ENCODE measurements around the gene PAIP1.
A peak's percentile ranks its signal among the peaks of the same experiment; 100 is the strongest.
"Not testable (repeated sequence)": the region's sequence is repeated elsewhere in the genome, so short reads cannot be mapped to it uniquely, and the experiment has no call there.

PAIP1 gene

DNA sequence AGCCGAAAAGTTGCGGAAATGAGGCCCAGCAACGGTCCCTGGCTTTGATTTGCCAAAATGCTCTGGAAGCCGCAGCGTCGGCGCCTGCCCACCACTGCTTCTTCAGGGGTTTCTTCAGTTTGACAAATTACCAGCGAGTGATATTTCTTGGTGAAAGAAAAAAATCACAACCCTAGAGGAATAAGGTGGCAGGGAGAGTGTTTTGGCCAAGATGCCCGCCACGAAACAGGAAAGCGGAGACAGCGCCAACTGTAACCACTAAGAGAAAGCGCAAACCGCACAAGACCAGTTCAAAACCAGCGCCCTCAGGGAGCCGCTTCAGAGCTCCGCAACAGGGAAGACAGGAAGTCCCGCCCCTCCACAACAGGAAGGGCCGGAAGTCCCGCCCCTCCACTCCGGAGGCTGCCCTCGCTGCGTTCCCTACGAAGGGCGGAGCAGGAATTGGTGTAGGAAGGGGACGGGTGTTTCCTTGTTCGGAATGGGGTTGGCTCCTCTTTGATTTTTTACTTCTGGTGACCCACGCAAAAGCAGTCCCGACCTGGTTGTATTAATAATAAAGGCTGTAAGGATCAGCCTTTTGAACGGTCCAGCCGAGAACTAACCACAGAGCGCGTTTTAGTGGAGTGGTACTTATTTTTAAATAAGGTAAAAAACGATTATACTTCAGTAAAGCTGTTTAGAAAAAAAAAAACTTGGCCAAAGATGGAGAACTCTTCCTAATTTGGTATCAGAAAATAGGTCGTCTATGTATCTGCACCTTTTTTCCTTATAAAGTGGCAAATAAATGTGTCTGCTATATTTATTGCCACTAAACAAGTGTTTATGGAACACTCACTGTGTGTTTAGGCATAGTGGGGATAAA is 41.8 kb downstream of the PAIP1 start, which contains the start of gene C5orf34:
C5orf34 (minus strand) TSS at position 333 of the 862 bp plus-strand sequence. CDS start 5,809 bp downstream, outside the sequence.
- peak; percentile 95 for DNase-seq (ENCODE audit: low read depth)

DNA sequence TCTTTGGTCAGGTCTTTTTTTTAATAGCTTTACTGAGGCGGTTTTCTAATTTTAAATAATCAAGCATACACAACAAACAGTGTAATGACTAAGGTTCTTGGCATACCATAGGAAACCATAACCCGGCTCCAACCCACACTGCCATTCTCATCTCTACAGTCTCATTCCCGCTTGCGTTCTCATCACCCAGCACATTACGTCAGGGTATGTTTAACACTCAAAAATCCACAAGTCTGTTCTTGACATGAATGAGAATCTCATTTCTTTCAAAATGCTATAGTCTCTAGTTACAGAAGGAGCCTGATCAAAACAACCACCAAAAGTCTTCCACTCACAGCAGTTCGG is 42.4 kb downstream of the PAIP1 start:
- peak; percentile 68 for DNase-seq (ENCODE audit: low read depth)

DNA sequence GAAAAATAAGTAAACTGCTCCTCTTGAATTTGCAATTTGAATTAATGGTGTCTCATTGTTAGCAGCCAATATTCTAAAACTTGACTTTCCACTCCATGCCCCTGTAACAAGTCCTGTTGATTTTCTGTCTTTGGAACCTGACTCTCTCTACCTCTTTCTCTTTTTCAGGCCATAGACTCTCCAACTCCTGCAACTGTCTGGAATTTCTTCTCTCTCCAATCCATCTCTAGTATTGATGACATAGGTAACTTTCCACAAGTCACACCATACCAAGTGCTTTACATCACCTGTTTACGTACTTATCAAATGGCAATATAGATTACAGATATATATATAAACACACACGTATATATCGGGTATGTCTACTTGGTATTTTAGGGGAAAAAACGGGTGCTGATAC is 42.9 kb downstream of the PAIP1 start:
- DNase-seq (ENCODE audit: low read depth), result no peak

DNA sequence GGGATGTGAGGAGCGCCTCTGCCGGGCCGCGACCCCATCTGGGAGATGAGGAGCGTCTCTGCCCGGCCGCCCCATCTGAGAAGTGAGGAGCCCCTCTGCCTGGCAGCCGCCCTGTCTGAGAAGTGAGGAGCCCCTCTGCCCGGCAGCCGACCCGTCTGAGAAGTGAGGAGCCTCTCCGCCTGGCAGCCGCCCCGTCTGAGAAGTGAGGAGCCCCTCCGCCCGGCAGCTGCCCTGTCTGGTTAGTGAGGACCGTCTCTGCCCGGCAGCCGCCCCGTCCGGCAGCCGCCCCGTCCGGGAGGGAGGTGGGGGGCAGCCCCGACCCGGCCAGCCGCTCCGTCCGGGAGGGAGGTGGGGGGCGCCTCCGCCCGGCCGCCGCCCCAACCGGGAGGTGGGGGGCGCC is 45.8 kb downstream of the PAIP1 start:
- not testable (repeated sequence) for DNase-seq (ENCODE audit: low read depth)

DNA sequence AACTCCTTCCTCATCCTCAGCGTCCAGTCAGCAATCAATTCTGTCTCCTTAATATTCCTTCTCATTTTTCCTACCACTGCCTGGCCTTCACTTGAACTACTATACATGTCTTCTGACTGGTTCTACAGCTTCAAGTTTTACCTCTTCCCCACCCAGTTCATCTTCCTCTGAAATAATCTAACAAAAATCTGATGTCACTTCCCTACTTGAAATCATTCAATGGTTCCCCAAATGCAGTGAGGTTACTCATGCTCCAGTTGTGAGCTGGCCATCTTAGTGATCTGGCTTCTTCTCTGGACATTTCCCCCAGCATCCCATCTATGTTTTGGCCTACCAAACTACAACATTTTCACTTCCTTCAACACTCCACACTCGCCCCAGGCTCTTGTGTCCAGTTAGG is 58.3 kb downstream of the PAIP1 start:
- no peak for DNase-seq (ENCODE audit: low read depth)

DNA sequence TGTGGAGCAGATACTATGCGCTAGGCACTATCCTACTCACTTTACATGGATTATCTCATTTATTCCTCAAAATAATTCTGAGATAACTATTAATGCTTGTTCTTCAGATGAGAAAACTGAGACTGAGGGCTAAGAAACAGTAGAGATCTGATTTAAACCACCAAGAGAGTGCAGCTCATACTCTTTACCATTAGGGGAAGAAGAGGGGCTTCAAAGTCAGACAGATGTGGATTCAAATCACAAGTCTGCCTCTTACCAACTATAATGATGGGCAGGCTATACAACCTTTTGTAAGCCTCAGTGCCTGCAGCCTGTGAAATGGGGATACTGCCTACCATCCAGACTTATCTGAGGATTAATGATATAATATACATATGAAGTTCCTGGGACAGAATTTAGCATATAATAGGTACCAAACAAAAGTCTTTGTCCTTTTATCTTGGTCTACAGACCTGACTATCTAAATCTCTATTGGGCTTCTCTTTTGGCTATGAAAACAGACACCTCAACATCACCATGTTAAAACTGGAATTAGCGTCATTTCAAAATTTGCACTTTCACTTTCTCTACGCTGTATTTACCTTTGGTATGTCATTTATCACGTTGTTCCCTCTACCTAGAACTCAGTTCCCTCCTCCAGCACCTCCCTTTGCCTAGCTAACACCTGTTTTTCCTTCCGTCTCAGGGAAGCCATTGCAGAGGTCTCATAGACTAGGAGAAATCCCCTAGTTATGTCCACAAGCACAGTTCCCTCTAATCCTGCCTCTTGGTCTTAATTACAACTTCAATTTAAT is 59.4 kb downstream of the PAIP1 start:
- DNase-seq (ENCODE audit: low read depth), result no peak

DNA sequence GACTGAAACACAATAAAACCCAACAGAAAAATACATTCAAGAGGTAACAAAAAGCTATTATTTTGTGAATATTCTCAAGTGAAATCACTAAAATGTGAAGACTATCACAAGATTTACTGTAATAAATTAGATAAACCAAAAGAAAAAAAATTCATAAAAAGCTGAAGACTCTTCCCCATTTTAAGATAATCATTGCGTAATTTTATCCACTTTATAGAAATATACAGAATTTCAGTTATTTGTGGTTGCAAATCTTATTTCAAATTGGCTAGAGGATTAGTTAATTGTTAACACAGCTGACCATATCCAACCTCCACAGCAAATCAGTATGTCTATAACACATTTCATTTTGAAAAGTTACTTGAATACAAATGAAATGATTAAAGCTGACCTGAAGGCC is 65.6 kb downstream of the PAIP1 start:
- no peak for DNase-seq (ENCODE audit: low read depth)

DNA sequence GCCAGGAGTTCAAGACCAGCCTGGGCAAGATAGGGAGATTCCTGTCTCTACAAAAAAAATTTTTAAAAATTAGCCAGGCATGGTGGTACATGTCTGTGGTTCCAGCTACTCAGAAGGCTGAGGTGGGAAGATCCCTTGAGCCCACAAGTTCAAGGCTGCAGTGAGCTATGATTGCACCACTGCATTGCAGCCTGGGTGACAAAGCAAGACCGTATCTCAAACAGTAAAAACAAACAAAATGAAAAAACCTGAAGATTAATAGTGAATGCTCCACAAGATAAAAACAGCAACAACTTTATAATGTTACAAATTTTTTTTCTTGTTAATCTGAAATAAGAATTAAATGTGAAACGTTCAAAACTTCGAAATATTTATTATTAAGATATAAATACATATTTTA is 70.5 kb downstream of the PAIP1 start:
- no peak for DNase-seq (ENCODE audit: low read depth)

DNA sequence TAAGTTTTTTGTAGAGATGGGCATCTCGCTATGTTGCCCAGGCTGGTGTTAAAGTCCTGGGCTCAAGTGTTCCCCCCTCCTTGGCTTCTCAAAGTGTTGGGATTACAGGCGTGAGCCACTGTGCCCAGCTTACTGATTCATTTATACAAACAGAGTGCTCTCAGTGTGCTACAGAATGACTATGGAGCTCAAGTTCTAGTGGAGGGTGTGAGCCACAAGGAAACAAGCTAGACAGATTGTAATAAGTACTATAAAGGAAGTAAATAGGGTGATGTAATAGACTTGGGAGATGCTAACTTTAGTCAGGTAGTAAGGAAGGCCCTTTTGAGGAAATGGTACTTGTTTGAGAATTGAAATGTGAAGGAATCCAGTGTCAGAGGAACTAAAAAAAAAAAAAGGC is 71.5 kb downstream of the PAIP1 start:
- no peak for DNase-seq (ENCODE audit: low read depth)

DNA sequence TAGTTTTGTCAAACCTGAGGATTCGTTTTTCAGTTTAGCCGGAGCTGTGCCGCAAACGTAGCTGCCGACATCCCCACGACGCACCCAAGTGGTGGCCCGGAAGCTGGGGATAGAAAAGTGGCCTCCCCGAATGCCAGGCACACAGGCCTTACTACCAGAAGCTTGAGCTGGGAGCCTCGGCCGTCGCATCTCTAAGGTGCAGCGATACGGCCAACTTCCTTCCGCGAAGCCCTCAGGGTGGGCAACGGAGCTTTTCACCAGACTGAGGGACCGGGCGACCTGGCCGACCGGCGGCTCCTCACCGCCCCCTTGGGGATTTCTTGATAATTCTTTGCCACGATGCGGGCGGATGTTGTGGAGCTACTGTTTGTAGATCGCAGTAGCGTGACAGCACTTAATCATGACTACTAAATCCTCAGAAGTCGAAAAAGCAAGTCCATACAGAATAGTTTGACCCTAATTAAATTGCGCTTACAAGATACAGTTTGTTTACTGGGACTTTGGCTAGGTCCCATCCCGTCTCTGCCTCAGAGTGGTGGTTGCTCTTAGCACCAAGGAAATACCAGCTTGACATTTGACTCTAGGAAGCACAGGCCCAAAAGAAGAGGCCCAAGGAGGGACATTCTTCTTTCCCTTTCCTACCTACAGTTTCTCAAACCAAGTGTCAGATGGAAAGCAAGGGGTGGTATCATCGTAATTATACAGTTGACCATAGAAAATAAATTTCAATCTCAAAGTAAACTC is 72.6 kb downstream of the PAIP1 start:
- DNase-seq (ENCODE audit: low read depth), result peak; percentile 84

DNA sequence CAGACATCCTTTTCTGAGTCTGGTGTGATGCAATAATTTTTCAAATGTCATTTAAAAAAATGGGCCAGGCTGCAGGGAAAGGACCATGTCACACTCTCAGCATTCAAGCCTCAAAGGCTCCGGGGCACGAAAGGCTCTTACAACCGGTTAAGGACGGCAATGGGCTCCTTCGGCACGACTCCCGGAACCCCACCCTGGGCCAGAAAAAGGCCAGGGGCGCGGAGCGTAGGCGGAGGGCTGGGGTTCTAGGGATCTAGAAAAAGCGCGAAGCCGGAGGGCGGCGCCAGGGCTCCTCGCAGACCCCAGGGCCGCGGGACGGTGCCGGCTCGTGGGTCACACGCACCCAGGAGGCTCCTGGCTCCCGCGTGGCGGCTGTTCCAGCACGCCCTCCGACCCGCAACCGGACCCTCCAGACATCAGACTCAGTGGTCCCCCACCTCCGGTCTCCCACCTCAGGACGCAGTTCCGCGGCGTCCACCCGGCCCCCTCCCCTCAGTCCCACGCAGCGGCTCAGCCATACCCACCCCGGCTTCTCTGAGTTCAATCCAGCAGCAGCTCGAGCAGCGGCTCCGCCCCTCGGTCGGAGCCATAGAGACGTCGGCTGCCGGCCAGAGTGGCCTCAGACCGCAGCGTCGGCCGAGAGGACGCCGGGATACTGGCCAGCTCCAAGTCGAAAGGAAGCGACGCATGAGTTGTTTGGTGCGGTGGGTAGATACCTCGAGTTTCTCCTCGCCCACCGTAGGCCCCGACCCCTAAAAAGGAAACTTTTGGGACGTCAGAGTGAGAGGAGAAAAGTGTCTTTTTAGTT is 73.4 kb downstream of the PAIP1 start, which contains the start of gene TMEM267:
TMEM267 (minus strand) TSS at position 568 of the 808 bp plus-strand sequence. CDS start 29,896 bp downstream, outside the sequence.
- DNase-seq (ENCODE audit: low read depth), result peak; percentile 94

DNA sequence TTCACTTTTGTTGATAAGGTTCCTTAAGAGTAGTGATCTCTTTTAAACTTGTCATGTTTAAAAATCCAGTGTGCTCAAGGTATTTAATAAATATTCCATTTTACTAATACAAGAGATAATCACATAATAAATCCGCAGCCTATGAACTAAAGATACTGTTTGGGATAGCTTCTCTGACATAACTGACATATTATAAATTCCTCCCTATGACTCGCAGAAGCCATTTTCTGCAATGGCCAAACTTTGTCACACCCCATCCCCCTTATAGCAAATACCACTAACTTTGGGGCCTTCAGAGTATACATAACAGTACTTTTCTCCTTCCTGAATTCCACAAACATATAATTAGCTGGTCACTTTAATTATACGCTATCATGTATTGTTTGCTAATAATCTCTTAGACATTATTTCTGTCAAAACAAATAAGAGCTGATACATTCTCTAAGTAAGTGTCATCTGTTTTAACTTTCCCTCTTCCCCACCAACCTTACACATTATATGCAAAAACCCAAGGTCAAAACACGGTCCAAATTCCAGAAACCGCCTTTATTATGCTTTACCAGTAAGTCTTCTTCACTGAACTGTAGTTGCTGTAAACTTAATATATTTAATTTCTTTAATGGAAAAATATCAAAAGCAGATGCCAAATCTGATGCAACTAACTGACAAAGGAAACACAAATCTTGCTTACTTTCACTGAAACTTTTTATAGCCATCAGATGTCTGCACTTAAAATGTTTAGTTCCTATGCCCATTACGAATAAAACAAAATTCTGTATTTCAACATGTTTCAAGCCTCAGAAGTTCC is 74.2 kb downstream of the PAIP1 start:
- DNase-seq (ENCODE audit: low read depth), result peak; percentile 88
